T-helper 2 cell treated with Interferon-gamma antibody and Interleukin-4, amounts not matched to agents 100 ng/mL and 5 ng/mL, for 36 hours (primary cell): Measurements from ENCODE around the gene NHS. TPM values are rescaled to one million over a fixed set of nuclear protein-coding genes. Genes with fewer than 3 reads are reported as not detected.

Experiments
- intact Hi-C: fragments of 100-400 bp; cut with micrococcal nuclease; formaldehyde crosslinking; loops from one replicate; pipeline ENCODE4 v1.15.1; 2023
- total RNA-seq: library from RNA; stranded (reverse); gene quantifications from 2 replicates; pipeline ENCODE4 v1.2.3, GENCODE V29; 2022

Gene NHS
- total RNA-seq, 1 donor from 2014 or later: 0.70 TPM

DNA sequence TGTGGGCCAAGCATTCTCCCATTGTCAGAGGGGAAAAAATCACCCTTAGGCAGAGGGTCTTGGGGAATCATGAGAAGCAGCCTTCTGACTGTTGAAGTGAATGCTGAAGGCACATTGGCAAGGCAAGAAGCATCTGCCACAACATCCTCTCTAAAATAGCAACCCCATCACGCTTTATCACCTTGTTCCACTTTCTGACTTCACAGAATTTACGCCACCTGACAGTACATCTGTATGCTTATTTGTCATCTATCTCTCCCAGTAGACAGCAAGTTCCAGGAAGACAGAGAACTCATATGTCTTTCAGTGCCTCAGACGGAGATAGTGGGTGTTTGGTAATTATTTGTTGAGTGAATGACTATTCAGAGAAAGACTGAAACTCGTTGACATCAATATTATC lies 293.9 kb downstream of the NHS start:
- intact Hi-C loops: no loop called here

- intact Hi-C loops: no loop called here
These were observed 294.5 kb downstream of the NHS start for GRCh38 chrX:17669458-17669857.

GRCh38 chrX:17669891-17670290 lies 294.9 kb downstream of the NHS start:
- intact Hi-C loops: no loop called here

- intact Hi-C loops: no loop called here
These were observed 295.9 kb downstream of the NHS start for GRCh38 chrX:17670874-17671273.

- intact Hi-C loops: no loop called here
These were observed 299.6 kb downstream of the NHS start for GRCh38 chrX:17674601-17675000.

GRCh38 chrX:17679261-17679660 lies 304.3 kb downstream of the NHS start:
- intact Hi-C loops: no loop called here

DNA sequence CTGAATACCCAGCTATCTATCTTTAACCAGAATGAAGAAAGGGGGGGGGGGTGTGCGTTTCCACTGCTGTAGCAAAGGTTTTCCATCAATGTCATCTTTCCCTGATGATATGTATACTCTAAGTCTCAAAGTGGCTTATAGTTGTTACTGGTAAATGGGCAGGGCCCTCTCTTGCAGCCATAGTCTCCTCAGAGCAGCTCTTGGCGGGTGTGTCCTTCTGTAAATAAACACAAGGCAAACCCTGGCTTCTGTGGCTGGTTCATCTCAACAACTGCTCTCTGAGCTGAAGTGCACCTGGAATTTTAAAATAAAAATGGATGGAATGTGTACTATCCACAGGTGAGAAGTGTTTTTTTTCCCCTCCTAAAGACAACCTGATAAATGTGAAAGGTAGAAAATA lies 304.8 kb downstream of the NHS start:
- intact Hi-C loops: no loop called here

GRCh38 chrX:17680732-17681413 lies 305.9 kb downstream of the NHS start:
- intact Hi-C loops: no loop called here

GRCh38 chrX:17682259-17682658 lies 307.3 kb downstream of the NHS start:
- intact Hi-C loops: no loop called here

DNA sequence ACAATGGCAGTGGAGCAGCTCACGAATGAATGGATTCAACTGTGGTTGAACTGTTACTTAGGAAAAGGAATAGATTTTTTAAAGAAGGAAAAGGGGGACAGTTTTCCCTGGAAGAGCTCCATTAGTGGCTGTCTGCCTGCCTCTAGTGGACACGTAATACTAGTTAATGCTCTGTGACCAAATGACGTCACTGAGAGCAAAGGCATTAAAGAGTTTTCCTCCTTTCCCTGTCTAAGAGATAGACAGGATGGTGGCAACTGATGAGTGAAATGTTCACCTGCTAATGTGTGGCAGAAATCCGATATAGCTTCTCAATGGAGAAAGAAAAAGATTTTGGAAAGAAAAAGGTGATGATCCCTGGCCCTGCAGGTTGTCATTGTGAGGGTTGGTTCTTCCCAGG lies 310.0 kb downstream of the NHS start:
- intact Hi-C loops: no loop called here

DNA sequence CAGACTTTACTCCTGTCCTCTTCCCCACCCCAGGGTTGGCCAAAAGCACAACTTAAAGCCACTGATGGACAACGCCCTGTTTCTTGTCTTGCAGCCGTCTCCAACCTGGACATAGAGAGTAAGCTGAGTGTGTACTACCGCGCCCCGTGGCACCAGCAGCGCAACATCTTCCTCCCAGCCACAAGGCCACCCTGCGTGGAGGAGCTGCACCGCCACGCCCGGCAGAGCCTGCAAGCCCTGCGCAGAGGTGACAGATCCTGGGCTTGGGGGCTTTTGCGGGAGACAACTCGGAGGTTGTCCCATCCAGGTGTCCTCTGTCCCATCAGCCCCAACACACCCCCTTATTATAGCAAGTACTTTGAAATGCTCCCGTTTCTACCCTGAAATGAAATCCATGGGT lies 312.6 kb downstream of the NHS start:
- intact Hi-C loops: no loop called here

- intact Hi-C loops: loop anchor here (1.0 kb wide), 1 partner anchor 155 kb away; no protein-coding TSS in a partner anchor
These were observed 315.0 kb downstream of the NHS start for GRCh38 chrX:17689971-17690409.

- intact Hi-C loops: no loop called here
These were observed 317.8 kb downstream of the NHS start for GRCh38 chrX:17692709-17693346.

DNA sequence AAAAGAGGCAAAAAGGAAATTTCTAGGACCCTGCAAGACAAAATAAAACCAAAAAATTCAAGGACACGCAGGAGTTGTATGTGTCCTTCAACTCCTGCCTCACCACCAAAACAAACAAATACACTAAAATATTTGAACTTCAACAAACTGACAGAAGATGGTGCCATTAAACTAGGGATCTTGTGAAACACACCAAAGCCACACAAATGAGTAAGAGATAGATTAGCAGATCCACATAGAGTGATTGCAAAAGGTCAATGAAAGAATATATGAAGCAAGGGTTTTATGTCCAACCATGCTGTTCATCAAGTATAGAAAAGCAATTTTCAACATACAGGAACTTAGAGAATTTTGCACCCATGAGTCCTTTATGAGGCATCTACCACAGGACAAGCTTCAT lies 322.2 kb downstream of the NHS start:
- intact Hi-C loops: no loop called here

GRCh38 chrX:17700976-17701375 lies 326.0 kb downstream of the NHS start:
- intact Hi-C loops: no loop called here

- intact Hi-C loops: no loop called here
These were observed 328.2 kb downstream of the NHS start for GRCh38 chrX:17703201-17703600.

GRCh38 chrX:17705211-17705610 lies 330.2 kb downstream of the NHS start:
- intact Hi-C loops: no loop called here

- intact Hi-C loops: no loop called here
These were observed 331.7 kb downstream of the NHS start for GRCh38 chrX:17706676-17707075.

GRCh38 chrX:17707731-17708130 lies 332.7 kb downstream of the NHS start:
- intact Hi-C loops: no loop called here

- intact Hi-C loops: no loop called here
These were observed 335.9 kb downstream of the NHS start for GRCh38 chrX:17710871-17711301.

DNA sequence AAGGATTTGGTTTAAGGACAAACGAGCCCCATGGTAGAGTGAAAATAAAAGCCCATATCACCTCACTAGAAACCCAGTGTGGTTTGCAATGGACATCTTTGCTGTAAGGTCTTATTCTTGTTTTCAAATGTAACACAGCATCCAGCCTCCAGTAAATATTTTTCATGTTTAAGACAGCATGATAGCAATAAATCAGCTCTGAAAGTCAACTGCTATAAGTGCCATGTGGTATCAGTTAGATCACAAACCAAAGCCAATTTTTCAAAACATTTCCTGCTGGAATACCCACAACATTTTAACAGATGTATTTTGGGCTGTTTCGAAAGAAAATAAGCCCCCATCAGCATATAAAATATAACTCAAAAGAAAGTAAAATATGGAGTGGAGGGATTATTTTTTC lies 338.3 kb downstream of the NHS start:
- intact Hi-C loops: no loop called here

GRCh38 chrX:17718649-17719165 lies 343.7 kb downstream of the NHS start:
- intact Hi-C loops: no loop called here

DNA sequence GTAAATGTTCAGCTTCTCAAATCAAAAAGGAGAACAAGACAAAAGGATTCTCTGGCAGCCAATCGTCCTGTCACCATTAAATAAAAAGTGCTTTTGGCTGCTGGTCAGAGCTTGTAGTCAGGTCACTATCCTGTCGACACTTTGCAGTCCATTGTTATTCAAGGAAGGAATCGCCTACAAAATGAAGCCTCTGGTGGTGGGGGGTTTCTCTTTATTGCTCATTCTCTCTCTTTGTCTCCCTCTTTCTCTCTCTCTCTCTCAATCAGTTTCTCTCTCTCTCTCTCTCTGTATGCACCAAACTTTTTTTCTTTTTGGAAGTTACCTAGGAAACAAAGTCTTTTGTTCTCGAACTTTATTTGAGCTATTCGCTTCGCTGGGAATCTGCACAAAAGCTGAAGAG lies 344.7 kb downstream of the NHS start:
- intact Hi-C loops: no loop called here
